Activated CD4-positive, alpha-beta memory T cell treated with anti-CD3 and anti-CD28 coated beads for 36 hours (primary cell): ENCODE measurements around the gene IGLL5. TPM values are rescaled to one million over a fixed set of nuclear protein-coding genes. Genes with fewer than 3 reads are reported as not detected.

Experiments
- CTCF ChIA-PET: fragments of 350-600 bp; sonication (Branson Sonifier 250); formaldehyde crosslinking; loops from one replicate; lab custom pipeline; 2021; ENCODE audit warnings: antibody characterized with exemption, inconsistent platforms; lab: Charles Lee
- POLR2A ChIA-PET: fragments of 350-600 bp; sonication (Branson Sonifier 250); formaldehyde crosslinking; loops from one replicate; lab custom pipeline; 2021; ENCODE audit warnings: antibody characterized with exemption; lab: Charles Lee
- DNase-seq: peaks from one replicate; pipeline ENCODE4 v3.0.0-alpha.2; 2020
- H3K27ac Mint-ChIP-seq: one replicate; pipeline ENCODE4 v1.8.0; 2021; ENCODE audit warnings: mixed read lengths
- H3K27me3 Mint-ChIP-seq: one replicate; pipeline ENCODE4 v1.8.0; 2021; ENCODE audit warnings: mixed read lengths
- H3K36me3 Mint-ChIP-seq: one replicate; pipeline ENCODE4 v1.8.0; 2021; ENCODE audit warnings: mixed read lengths
- H3K4me1 Mint-ChIP-seq: one replicate; pipeline ENCODE4 v1.8.0; 2021; ENCODE audit warnings: low read depth, mixed read lengths
- H3K4me3 Mint-ChIP-seq: one replicate; pipeline ENCODE4 v1.8.0; 2021; ENCODE audit warnings: mild to moderate bottlenecking, mixed read lengths
- H3K9me3 Mint-ChIP-seq: one replicate; pipeline ENCODE4 v1.8.0; 2021; ENCODE audit warnings: mixed read lengths
- intact Hi-C: fragments of 100-400 bp; cut with micrococcal nuclease; formaldehyde crosslinking; loops from one replicate; pipeline ENCODE4 v1.15.1; 2023
- total RNA-seq, 2 experiments: library from RNA; stranded (reverse); gene quantifications; one replicate each; pipeline ENCODE4 v1.2.3, GENCODE V29; 2021

IGLL5 gene
- not detected for total RNA-seq

- Mint-ChIP-seq H3K4me1 (peaks cover 2% of the 10 kb centered on the region), H3K9me3 (no peaks in the 10 kb centered on the region), H3K27me3 (peaks cover 21% of the 10 kb centered on the region), H3K36me3 (no peaks in the 10 kb centered on the region), H3K4me3 (no peak within 1 kb of the TSS), H3K27ac (no peak within 1 kb of the TSS)
- ChIA-PET POLR2A (no interaction called here), CTCF (interaction anchor here (0.7 to 1.2 kb wide), 2 partner anchors 67 kb away, joined by 3 to 4 read pairs; no protein-coding TSS in a partner anchor)
- peak; percentile 7 for DNase-seq
- intact Hi-C loops = loop anchor here (5.0 kb wide), 1 partner anchor 54 kb away; no protein-coding TSS in a partner anchor
Measured at GRCh38 chr22:22887621-22888503, at the start of gene IGLL5. IGLL5 (plus strand) TSS chr22:22887816; CDS start chr22:22888054, 238 bp downstream.

DNA sequence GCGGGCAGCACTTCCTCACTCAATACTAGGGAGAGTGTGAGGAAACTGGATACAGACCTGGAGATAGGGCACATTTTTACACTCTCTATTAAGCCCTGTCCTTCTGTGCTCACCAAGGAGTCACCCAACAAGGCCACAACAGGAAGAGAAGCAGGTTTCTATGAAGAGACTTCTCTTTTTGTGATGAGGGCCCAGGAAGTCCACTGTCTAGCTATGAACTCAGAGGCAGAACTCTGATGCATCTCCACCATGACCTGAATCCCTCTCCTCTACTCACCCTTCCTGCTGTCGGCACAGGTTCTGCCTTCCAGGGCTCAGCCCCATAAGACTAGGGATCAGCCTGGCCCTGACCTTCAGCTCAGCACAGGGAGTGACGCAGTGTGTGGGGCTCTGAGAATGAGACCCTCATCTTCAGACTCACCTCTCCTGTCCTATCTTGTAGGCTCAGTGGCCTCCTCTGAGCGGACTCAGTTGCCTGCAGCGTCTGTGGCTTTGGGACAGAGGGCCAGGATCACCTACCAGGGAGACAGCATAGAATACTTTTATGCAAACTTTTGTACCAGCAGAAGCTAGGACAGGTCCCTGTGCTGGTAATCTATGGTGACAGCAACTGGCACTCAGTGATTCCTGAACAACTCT is 49.3 kb upstream of the IGLL5 start:
- CTCF ChIA-PET = interaction anchor here (1.0 to 3.8 kb wide), 5 partner anchors 9 to 46 kb away, joined by 3 to 21 read pairs (median 4); no protein-coding TSS in a partner anchor
- Mint-ChIP-seq H3K4me3 (no peak overlapping the region), H3K27ac (no peak overlapping the region), H3K4me1 (peaks cover 16% of the 10 kb centered on the region), H3K27me3 (no peaks in the 10 kb centered on the region), H3K9me3 (no peaks in the 10 kb centered on the region), H3K36me3 (no peaks in the 10 kb centered on the region)
- POLR2A ChIA-PET = no interaction called here
- no peak for DNase-seq
- intact Hi-C loops = no loop called here

DNA sequence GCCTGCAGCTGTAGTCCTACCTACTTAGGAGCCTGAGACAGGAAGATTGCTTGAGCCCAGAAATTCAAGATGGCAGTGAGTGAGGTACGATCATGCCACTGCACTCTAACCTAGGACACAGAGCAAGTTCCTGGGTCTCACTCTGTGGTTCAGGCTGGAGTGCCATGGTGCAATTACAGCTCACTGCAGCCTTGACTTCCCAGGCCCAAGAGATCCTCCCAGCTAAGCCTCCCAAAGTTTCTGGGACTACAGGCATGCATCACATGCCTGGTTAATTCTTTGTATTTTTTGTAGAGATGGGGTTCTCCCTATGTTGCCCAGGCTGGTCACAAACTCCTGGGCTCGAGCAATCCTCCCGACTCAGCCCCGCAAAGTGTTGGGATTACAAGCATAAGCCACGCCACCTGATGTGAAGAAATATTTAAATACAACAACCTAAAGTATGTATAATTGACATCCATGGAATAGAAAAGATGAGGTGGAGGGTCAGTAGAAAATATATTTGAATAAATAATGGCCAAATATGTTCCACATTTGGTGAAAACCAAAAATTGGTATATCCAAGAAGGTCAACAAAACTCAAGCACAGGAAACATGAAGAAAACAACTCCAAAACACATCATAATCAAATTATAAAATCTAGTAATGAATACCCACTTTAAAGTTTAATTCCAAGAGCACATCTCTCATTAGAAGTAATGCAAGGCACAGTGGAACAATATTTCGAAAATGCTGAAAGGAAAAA is 47.9 kb upstream of the IGLL5 start:
- H3K9me3 Mint-ChIP-seq = no peaks in the 10 kb centered on the region
- H3K27ac Mint-ChIP-seq = no peak overlapping the region

DNA sequence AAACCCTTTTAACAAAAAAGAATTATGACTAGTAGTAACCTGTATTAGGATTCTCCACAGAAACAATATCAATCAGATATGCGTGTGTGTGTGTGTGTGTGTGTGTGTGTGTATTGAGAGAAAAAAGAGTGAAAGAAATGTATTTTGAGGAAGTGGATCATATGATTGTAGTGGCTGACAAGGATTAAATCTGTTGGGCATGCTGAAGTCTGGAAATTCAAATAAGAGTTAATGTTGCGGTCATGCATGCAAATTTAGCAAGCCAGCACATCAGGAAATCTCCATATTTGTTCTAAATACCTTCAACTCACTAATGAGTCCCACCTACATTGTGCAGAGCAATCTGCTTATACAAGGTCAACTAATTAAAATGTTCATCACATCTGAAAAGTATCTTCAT is 46.8 kb upstream of the IGLL5 start:
- no peaks in the 10 kb centered on the region for H3K9me3 Mint-ChIP-seq
- POLR2A ChIA-PET = no interaction called here
- H3K4me1 Mint-ChIP-seq = peaks cover 29% of the 10 kb centered on the region
- intact Hi-C loops = no loop called here
- no peaks in the 10 kb centered on the region for H3K27me3 Mint-ChIP-seq
- H3K27ac Mint-ChIP-seq = no peak overlapping the region
- no peak overlapping the region for H3K4me3 Mint-ChIP-seq
- no peaks in the 10 kb centered on the region for H3K36me3 Mint-ChIP-seq
- CTCF ChIA-PET = no interaction called here
- no peak for DNase-seq

More for the DNA sequence above, 47.9 kb upstream of the IGLL5 start:
- no peak overlapping the region for H3K4me3 Mint-ChIP-seq
- H3K4me1 Mint-ChIP-seq = peaks cover 25% of the 10 kb centered on the region
- ChIA-PET POLR2A (no interaction called here), CTCF (interaction anchor here (1.2 to 3.8 kb wide), 3 partner anchors 9 to 38 kb away, joined by 3 to 21 read pairs (median 4); no protein-coding TSS in a partner anchor)
- intact Hi-C loops = no loop called here
- no peaks in the 10 kb centered on the region for H3K27me3 Mint-ChIP-seq
- no peak for DNase-seq
- no peaks in the 10 kb centered on the region for H3K36me3 Mint-ChIP-seq

GRCh38 chr22:22841598-22841997 is 46.0 kb upstream of the IGLL5 start:
- POLR2A ChIA-PET = no interaction called here
- Mint-ChIP-seq H3K4me1 (peaks cover 32% of the 10 kb centered on the region), H3K27ac (no peak overlapping the region), H3K9me3 (no peaks in the 10 kb centered on the region), H3K36me3 (no peaks in the 10 kb centered on the region), H3K27me3 (no peaks in the 10 kb centered on the region), H3K4me3 (no peak overlapping the region)
- intact Hi-C loops = no loop called here
- CTCF ChIA-PET = no interaction called here
- DNase-seq = no peak

GRCh38 chr22:22842085-22842484 is 45.5 kb upstream of the IGLL5 start:
- DNase-seq = no peak
- Mint-ChIP-seq H3K9me3 (no peaks in the 10 kb centered on the region), H3K4me1 (peaks cover 31% of the 10 kb centered on the region), H3K4me3 (no peak overlapping the region), H3K27me3 (no peaks in the 10 kb centered on the region), H3K36me3 (no peaks in the 10 kb centered on the region), H3K27ac (no peak overlapping the region)
- intact Hi-C loops = no loop called here
- ChIA-PET POLR2A (interaction anchor here (0.7 kb wide), 1 partner anchor 108 kb away, joined by 3 read pairs; no protein-coding TSS in a partner anchor), CTCF (interaction anchor here (0.7 to 1.7 kb wide), 3 partner anchors 16 to 40 kb away, joined by 3 to 7 read pairs (median 3); no protein-coding TSS in a partner anchor)

GRCh38 chr22:22843848-22844247 is 43.8 kb upstream of the IGLL5 start:
- Mint-ChIP-seq H3K9me3 (no peaks in the 10 kb centered on the region), H3K27ac (no peak overlapping the region), H3K4me3 (no peak overlapping the region), H3K4me1 (peaks cover 28% of the 10 kb centered on the region), H3K27me3 (no peaks in the 10 kb centered on the region), H3K36me3 (no peaks in the 10 kb centered on the region)
- ChIA-PET CTCF (no interaction called here), POLR2A (no interaction called here)
- DNase-seq = no peak
- intact Hi-C loops = no loop called here

DNA sequence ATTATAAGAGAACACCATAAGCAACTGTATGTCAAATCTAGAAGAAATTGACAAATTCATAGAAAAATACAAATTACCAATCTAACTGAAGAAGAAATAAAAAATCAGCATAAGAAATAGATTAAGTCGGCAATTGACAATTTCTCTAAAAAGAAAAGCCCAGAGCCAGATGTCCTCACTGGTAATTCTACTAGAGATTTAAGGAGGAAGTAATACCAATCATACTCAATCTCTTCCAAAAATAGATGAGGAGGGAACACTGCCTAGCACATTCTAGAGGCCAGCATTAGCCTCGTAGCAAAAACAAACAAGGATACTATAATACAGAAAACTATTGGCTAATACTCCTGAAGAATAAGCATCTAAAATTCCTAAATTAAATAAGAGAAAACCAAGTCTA is 40.4 kb upstream of the IGLL5 start:
- DNase-seq = no peak
- no peaks in the 10 kb centered on the region for H3K9me3 Mint-ChIP-seq
- intact Hi-C loops = loop anchor here (5.0 kb wide), 1 partner anchor 35 kb away; no protein-coding TSS in a partner anchor
- H3K27ac Mint-ChIP-seq = no peak overlapping the region
- ChIA-PET POLR2A (no interaction called here), CTCF (interaction anchor here (1.1 to 15.0 kb wide), 10 partner anchors 10 to 109 kb away, joined by 3 to 286 read pairs (median 12); no protein-coding TSS in a partner anchor)
- H3K4me1 Mint-ChIP-seq = peaks cover 28% of the 10 kb centered on the region
- H3K4me3 Mint-ChIP-seq = no peak overlapping the region
- H3K27me3 Mint-ChIP-seq = no peaks in the 10 kb centered on the region
- H3K36me3 Mint-ChIP-seq = no peaks in the 10 kb centered on the region

- intact Hi-C loops = loop anchor here (1.0 to 5.0 kb wide), 4 partner anchors 29 to 108 kb away; no protein-coding TSS in a partner anchor
- no peaks in the 10 kb centered on the region for H3K36me3 Mint-ChIP-seq
- ChIA-PET CTCF (interaction anchor here (0.6 to 15.0 kb wide), 29 partner anchors 9 to 279 kb away, joined by 3 to 286 read pairs (median 5); no protein-coding TSS in a partner anchor), POLR2A (no interaction called here)
- DNase-seq = peak; percentile 78
- no peak overlapping the region for H3K4me3 Mint-ChIP-seq
- no peaks in the 10 kb centered on the region for H3K9me3 Mint-ChIP-seq
- H3K27me3 Mint-ChIP-seq = no peaks in the 10 kb centered on the region
- H3K4me1 Mint-ChIP-seq = peaks cover 28% of the 10 kb centered on the region
- no peak overlapping the region for H3K27ac Mint-ChIP-seq
Measured at GRCh38 chr22:22848364-22848866, 39.2 kb upstream of the IGLL5 start.

GRCh38 chr22:22849640-22850610 is 37.7 kb upstream of the IGLL5 start:
- intact Hi-C loops = loop anchor here (5.0 kb wide), 1 partner anchor 38 kb away; no protein-coding TSS in a partner anchor
- DNase-seq = no peak
- no peaks in the 10 kb centered on the region for H3K27me3 Mint-ChIP-seq
- H3K4me3 Mint-ChIP-seq = no peak overlapping the region
- H3K4me1 Mint-ChIP-seq = peaks cover 18% of the 10 kb centered on the region
- CTCF ChIA-PET = interaction anchor here (0.6 to 15.0 kb wide), 17 partner anchors 9 to 106 kb away, joined by 3 to 286 read pairs (median 6); no protein-coding TSS in a partner anchor
- H3K27ac Mint-ChIP-seq = no peak overlapping the region
- POLR2A ChIA-PET = interaction anchor here (0.8 kb wide), 1 partner anchor 12 kb away, joined by 5 read pairs; no protein-coding TSS in a partner anchor
- no peaks in the 10 kb centered on the region for H3K9me3 Mint-ChIP-seq
- H3K36me3 Mint-ChIP-seq = no peaks in the 10 kb centered on the region
